HCT116 (cell line): ENCODE data around the gene STX10. TPM values are rescaled to one million over a fixed set of nuclear protein-coding genes. Genes with fewer than 3 reads are reported as not detected.
"Not testable (repeated sequence)": the region's sequence is repeated elsewhere in the genome, so short reads cannot be mapped to it uniquely, and the experiment has no call there.

ENCODE experiments used
- ATAC-seq: fragments of 200-7000 bp; cut with Tn5 transposase; 2 replicates; pipeline ENCODE4 v1.9.1; 2020; ENCODE audit warnings: mild to moderate bottlenecking, moderate library complexity
- BruUV-seq: library from RNA; stranded (reverse); fragments of 400-500 nt; replicated peaks from 2 replicates; lab custom pipeline; 2021; lab: Mats Ljungman, UMichigan
- CTCF ChIA-PET: fragments of 300-600 bp; sonication (Branson Sonifier 250); formaldehyde crosslinking; loops from one replicate; lab custom pipeline; 2021; ENCODE audit warnings: antibody characterized with exemption; lab: Charles Lee
- POLR2A ChIA-PET: fragments of 300-600, 350-600 bp; sonication (Branson Sonifier 250); formaldehyde crosslinking; loops from one replicate; lab custom pipeline; 2021; ENCODE audit warnings: antibody characterized with exemption; lab: Charles Lee
- RAD21 ChIA-PET, 2 experiments: fragments of 300-600 bp; sonication (Branson Sonifier 250); formaldehyde crosslinking; loops; one replicate each; lab custom pipeline; 2023; ENCODE audit warnings: low total read pairs in 2 of 2; ENCODE audit not compliant: uncharacterized antibody in 2 of 2, unreplicated experiment in 2 of 2, low non-redundant PET in 1 of 2; lab: Charles Lee
- DNase-seq: peaks from one replicate; pipeline ENCODE4 v3.0.0-alpha.2; 2010; ENCODE audit warnings: low read depth, low spot score
- H2AFZ ChIP-seq: fragments of 200-600 bp; shearing (Covaris generic), sonication (generic); 2 replicates; pipeline ENCODE4 v1.6.1; 2017; ENCODE audit warnings: low read depth, mixed run types, mixed read lengths, antibody characterized with exemption, low read length; ENCODE audit not compliant: poor library complexity, severe bottlenecking
- H3K27ac ChIP-seq: 2 replicates; pipeline ENCODE4 v1.5.1; 2012; ENCODE audit warnings: low read depth, low read length
- H3K27me3 ChIP-seq: fragments of 200-600 bp; sonication (generic); 2 replicates; pipeline ENCODE4 v1.6.1; 2016; ENCODE audit warnings: mixed run types, low read length, mixed read lengths; ENCODE audit not compliant: insufficient read depth
- H3K36me3 ChIP-seq, 2 experiments: fragments of 200-500 bp in 1 of 2; fragments of 200-600 bp in 1 of 2; sonication (Bioruptor generic) in 1 of 2; sonication (generic) in 1 of 2; 2 replicates each; pipeline versions ENCODE4 v1.5.1 to v1.6.1; 2014 to 2016; ENCODE audit warnings: low read length in 2 of 2, inconsistent platforms in 1 of 2, mixed read lengths in 1 of 2, mixed run types in 1 of 2; ENCODE audit not compliant: insufficient read depth in 2 of 2, control insufficient read depth in 1 of 2
- H3K4me1 ChIP-seq, 2 experiments: fragments of 200-600 bp in 1 of 2; sonication (generic) in 1 of 2; 2 replicates each; pipeline versions ENCODE4 v1.5.1 to v1.6.1; 2012 to 2017; ENCODE audit warnings: low read length in 2 of 2, inconsistent platforms in 1 of 2, mild to moderate bottlenecking in 1 of 2, mixed read lengths in 1 of 2, mixed run types in 1 of 2, moderate library complexity in 1 of 2; ENCODE audit not compliant: insufficient read depth in 2 of 2, control insufficient read depth in 1 of 2
- H3K4me2 ChIP-seq: fragments of 200-600 bp; sonication (generic); 2 replicates; pipeline ENCODE4 v1.6.1; 2017; ENCODE audit warnings: mixed run types, low read length, mixed read lengths
- H3K4me3 ChIP-seq, 2 experiments: fragments of 200-600 bp in 1 of 2; sonication (generic) in 1 of 2; replicated peaks in 1 of 2; 2 replicates each; pipeline ENCODE4 v1.5.1; 2011 to 2016; ENCODE audit warnings: low read length in 2 of 2, control low read depth in 1 of 2, low read depth in 1 of 2, mild to moderate bottlenecking in 1 of 2, mixed read lengths in 1 of 2, mixed run types in 1 of 2
- H3K79me2 ChIP-seq: fragments of 200-600 bp; sonication (generic); 2 replicates; pipeline ENCODE4 v1.6.1; 2017; ENCODE audit warnings: mild to moderate bottlenecking, mixed run types, low read length, moderate library complexity, mixed read lengths; ENCODE audit not compliant: insufficient read depth
- H3K9ac ChIP-seq: fragments of 200-600 bp; sonication (generic); 2 replicates; pipeline ENCODE4 v1.6.1; 2016; ENCODE audit warnings: low read length, mixed read lengths
- H3K9me2 ChIP-seq: fragments of 200-600 bp; sonication (generic), shearing (Covaris generic); 2 replicates; pipeline ENCODE4 v1.6.1; 2017; ENCODE audit warnings: mixed run types, mild to moderate bottlenecking, moderate library complexity; ENCODE audit not compliant: insufficient read depth
- H3K9me3 ChIP-seq, 2 experiments: fragments of 200-500 bp in 1 of 2; fragments of 200-600 bp in 1 of 2; sonication (Bioruptor generic) in 1 of 2; sonication (generic) in 1 of 2; 2 replicates each; pipeline ENCODE4 v1.6.1; 2014 to 2017; ENCODE audit warnings: low read length in 2 of 2, mixed read lengths in 2 of 2, inconsistent platforms in 1 of 2, low read depth in 1 of 2, mild to moderate bottlenecking in 1 of 2, mixed run types in 1 of 2, moderate library complexity in 1 of 2; ENCODE audit not compliant: control insufficient read depth in 1 of 2, insufficient read depth in 1 of 2
- H4K20me1 ChIP-seq: fragments of 200-600 bp; sonication (generic), shearing (Covaris generic); 2 replicates; pipeline ENCODE4 v1.6.1; 2017; ENCODE audit warnings: mixed run types, mild to moderate bottlenecking, moderate library complexity; ENCODE audit not compliant: insufficient read depth
- CBX3 ChIP-seq: IDR thresholded peaks from 2 replicates; pipeline ENCODE4 v1.6.1; 2012; ENCODE audit warnings: low read depth
- EGR1 ChIP-seq: IDR thresholded peaks from 2 replicates; pipeline ENCODE4 v1.6.1; 2012; ENCODE audit warnings: low read depth
- ELF1 ChIP-seq: IDR thresholded peaks from 2 replicates; pipeline ENCODE4 v1.6.1; 2012; ENCODE audit warnings: low read depth, borderline replicate concordance
- EZH2phosphoT487 ChIP-seq: fragments of 200-600 bp; IDR thresholded peaks from 2 replicates; pipeline ENCODE4 v1.6.1; 2018; ENCODE audit warnings: antibody characterized with exemption, borderline replicate concordance
- FOSL1 ChIP-seq: IDR thresholded peaks from 2 replicates; pipeline ENCODE4 v1.6.1; 2012; ENCODE audit warnings: low read depth
- POLR2AphosphoS5 ChIP-seq: IDR thresholded peaks from 2 replicates; pipeline ENCODE4 v1.6.1; 2011; ENCODE audit warnings: mild to moderate bottlenecking, low read depth, low read length, moderate library complexity
- RAD21 ChIP-seq: IDR thresholded peaks from 2 replicates; pipeline ENCODE4 v1.6.1; 2012; ENCODE audit warnings: low read depth, mild to moderate bottlenecking
- SIN3A ChIP-seq: IDR thresholded peaks from 2 replicates; pipeline ENCODE4 v1.6.1; 2012; ENCODE audit warnings: low read depth
- SP1 ChIP-seq: IDR thresholded peaks from 2 replicates; pipeline ENCODE4 v1.6.1; 2012; ENCODE audit warnings: low read depth
- SRF ChIP-seq: IDR thresholded peaks from 2 replicates; pipeline ENCODE4 v1.6.1; 2012; ENCODE audit warnings: low read depth
- TCF7L2 ChIP-seq: IDR thresholded peaks from 2 replicates; pipeline ENCODE4 v1.7.0; 2011; ENCODE audit warnings: borderline replicate concordance, inconsistent platforms; ENCODE audit not compliant: insufficient read depth, insufficient read length; ENCODE audit errors: extremely low read depth
- YY1 ChIP-seq: IDR thresholded peaks from 2 replicates; pipeline ENCODE4 v1.6.1; 2011; ENCODE audit warnings: low read length, low read depth, moderate library complexity, mild to moderate bottlenecking; ENCODE audit not compliant: insufficient replicate concordance; ENCODE audit errors: extremely low read depth
- ZFX ChIP-seq: fragments of 450-650 bp; IDR thresholded peaks from 2 replicates; pipeline ENCODE4 v1.6.1; 2017
- ZNF274 ChIP-seq: fragments of 200-500 bp; sonication (Bioruptor generic); IDR thresholded peaks from 2 replicates; pipeline ENCODE4 v1.6.1; 2014; ENCODE audit warnings: mild to moderate bottlenecking, low read depth, low read length, inconsistent platforms
- intact Hi-C: fragments of 100-400 bp; cut with micrococcal nuclease; formaldehyde crosslinking; loops from 2 replicates; pipeline ENCODE4 v1.10.0; 2022
- total RNA-seq: library from RNA; stranded (reverse); gene quantifications from one replicate; pipeline ENCODE4 v1.2.1, GENCODE V29; 2021; ENCODE audit not compliant: unreplicated experiment
- TF ChIP-seq, protein P1 (sequence below): IDR thresholded peaks from 2 replicates; pipeline ENCODE4 v1.6.1; 2012; ENCODE audit warnings: low read depth
- TF ChIP-seq, protein P2 (sequence below): IDR thresholded peaks from 2 replicates; pipeline ENCODE4 v1.6.1; 2011; ENCODE audit warnings: mild to moderate bottlenecking, low read length, moderate library complexity; ENCODE audit not compliant: insufficient replicate concordance; ENCODE audit errors: extremely low read depth

Gene STX10
- total RNA-seq, 1 experiment from 2014 or later = 149 TPM

DNA sequence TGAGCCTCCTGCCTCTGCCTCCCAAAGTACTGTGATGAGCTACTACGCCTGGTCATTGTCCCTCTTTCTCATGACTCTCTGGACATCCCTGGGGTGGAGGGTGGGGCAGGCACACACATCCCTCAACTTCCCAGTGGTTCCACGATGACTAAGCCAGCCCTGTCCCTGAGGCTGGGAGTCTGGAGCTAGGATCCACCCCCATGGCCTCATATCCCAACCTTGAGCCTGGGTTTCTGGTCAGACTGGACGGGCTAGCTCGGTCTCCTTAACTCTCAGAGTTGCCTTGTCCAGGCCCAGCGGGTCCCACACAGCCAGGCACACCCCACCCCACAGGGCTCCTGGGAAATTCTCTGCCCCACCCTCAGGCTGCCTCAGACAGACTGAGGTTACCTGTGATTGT, 19.6 kb upstream of the STX10 start:
- Histone ChIP-seq H3K9me2 (no peaks in the 10 kb centered on the region), H3K27ac (peak overlapping the region; percentile 99)

DNA sequence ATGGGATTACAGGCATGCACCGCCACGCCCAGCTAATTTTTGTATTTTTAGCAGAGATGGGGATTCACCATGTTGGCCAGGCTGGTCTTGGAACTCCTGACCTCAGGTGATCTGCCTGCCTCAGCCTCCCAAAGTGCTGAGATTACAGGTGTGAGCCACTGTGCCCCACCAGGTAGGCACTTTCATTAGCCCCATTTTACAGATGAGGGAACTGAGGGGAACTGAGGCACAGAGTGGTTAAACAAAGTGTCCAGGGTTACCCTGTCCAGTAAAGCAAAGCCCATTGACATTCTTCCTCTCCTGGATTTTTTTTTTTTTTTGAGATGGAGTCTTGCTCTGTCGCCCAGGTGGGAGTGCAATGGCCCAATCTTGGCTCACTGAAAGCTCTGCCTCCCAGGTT, 16.0 kb upstream of the STX10 start:
- CTCF ChIA-PET, RAD21 ChIA-PET, H3K9me2 ChIP-seq, H3K4me3 ChIP-seq, H2AFZ ChIP-seq, DNase-seq, intact Hi-C loops, H4K20me1 ChIP-seq, H3K36me3 ChIP-seq, H3K27me3 ChIP-seq, H3K9me3 ChIP-seq, BruUV-seq, H3K79me2 ChIP-seq, ATAC-seq: not testable (repeated sequence)
- H3K27ac ChIP-seq = peak overlapping the region; percentile 99
- peak overlapping the region; percentile 79 for H3K4me2 ChIP-seq
- POLR2A ChIA-PET = interaction anchor here (0.7 to 1.9 kb wide), 2 partner anchors 16 to 410 kb away, joined by 3 to 5 read pairs; no protein-coding TSS in a partner anchor
- peak overlapping the region; percentile 61 for H3K9ac ChIP-seq
- H3K4me1 ChIP-seq = peaks cover 89 to 99% of the 10 kb centered on the region in 2 experiments

More for the DNA sequence above, 19.6 kb upstream of the STX10 start:
- ATAC-seq (peak; percentile 68), DNase-seq (peak; percentile 91)
- ChIA-PET POLR2A (interaction anchor here (0.7 to 4.7 kb wide), 10 partner anchors 9 to 51 kb away, joined by 3 to 63 read pairs (median 4); partner anchors contain the start of gene NACC1), RAD21 (interaction anchor here in 1 of 2 experiments (0.6 kb wide), 1 partner anchor 37 kb away, joined by 3 read pairs; no protein-coding TSS in a partner anchor), CTCF (interaction anchor here (1.0 to 1.6 kb wide), 6 partner anchors 13 to 204 kb away, joined by 4 to 6 read pairs (median 4); no protein-coding TSS in a partner anchor)
- Histone ChIP-seq H3K4me2 (peak overlapping the region; percentile 79), H3K9me3 (no peaks in the 10 kb centered on the region), H2AFZ (no peak overlapping the region), H3K79me2 (no peaks in the 10 kb centered on the region), H3K4me3 (peak overlapping the region; percentile 11 to 27; a peak in 2 of 4 replicates), H3K4me1 (peaks cover 86 to 92% of the 10 kb centered on the region in 2 experiments), H3K36me3 (no peaks in the 10 kb centered on the region), H3K9ac (peak overlapping the region; percentile 61), H4K20me1 (no peaks in the 10 kb centered on the region), H3K27me3 (no peaks in the 10 kb centered on the region)
- no TSS peak for BruUV-seq
- TF ChIP-seq SRF (no peak), ZNF274 (no peak), POLR2AphosphoS5 (peak; percentile 74), SIN3A (no peak), ZFX (no peak), RAD21 (no peak), FOSL1 (no peak), EGR1 (no peak), EZH2phosphoT487 (no peak), YY1 (peak; percentile 43), CBX3 (no peak), ELF1 (no peak), TCF7L2 (no peak), SP1 (no peak)
- TF ChIP-seq, protein P1, sequence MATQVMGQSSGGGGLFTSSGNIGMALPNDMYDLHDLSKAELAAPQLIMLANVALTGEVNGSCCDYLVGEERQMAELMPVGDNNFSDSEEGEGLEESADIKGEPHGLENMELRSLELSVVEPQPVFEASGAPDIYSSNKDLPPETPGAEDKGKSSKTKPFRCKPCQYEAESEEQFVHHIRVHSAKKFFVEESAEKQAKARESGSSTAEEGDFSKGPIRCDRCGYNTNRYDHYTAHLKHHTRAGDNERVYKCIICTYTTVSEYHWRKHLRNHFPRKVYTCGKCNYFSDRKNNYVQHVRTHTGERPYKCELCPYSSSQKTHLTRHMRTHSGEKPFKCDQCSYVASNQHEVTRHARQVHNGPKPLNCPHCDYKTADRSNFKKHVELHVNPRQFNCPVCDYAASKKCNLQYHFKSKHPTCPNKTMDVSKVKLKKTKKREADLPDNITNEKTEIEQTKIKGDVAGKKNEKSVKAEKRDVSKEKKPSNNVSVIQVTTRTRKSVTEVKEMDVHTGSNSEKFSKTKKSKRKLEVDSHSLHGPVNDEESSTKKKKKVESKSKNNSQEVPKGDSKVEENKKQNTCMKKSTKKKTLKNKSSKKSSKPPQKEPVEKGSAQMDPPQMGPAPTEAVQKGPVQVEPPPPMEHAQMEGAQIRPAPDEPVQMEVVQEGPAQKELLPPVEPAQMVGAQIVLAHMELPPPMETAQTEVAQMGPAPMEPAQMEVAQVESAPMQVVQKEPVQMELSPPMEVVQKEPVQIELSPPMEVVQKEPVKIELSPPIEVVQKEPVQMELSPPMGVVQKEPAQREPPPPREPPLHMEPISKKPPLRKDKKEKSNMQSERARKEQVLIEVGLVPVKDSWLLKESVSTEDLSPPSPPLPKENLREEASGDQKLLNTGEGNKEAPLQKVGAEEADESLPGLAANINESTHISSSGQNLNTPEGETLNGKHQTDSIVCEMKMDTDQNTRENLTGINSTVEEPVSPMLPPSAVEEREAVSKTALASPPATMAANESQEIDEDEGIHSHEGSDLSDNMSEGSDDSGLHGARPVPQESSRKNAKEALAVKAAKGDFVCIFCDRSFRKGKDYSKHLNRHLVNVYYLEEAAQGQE = no peak
- TF ChIP-seq, protein P2, sequence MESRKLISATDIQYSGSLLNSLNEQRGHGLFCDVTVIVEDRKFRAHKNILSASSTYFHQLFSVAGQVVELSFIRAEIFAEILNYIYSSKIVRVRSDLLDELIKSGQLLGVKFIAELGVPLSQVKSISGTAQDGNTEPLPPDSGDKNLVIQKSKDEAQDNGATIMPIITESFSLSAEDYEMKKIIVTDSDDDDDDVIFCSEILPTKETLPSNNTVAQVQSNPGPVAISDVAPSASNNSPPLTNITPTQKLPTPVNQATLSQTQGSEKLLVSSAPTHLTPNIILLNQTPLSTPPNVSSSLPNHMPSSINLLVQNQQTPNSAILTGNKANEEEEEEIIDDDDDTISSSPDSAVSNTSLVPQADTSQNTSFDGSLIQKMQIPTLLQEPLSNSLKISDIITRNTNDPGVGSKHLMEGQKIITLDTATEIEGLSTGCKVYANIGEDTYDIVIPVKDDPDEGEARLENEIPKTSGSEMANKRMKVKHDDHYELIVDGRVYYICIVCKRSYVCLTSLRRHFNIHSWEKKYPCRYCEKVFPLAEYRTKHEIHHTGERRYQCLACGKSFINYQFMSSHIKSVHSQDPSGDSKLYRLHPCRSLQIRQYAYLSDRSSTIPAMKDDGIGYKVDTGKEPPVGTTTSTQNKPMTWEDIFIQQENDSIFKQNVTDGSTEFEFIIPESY = peak; percentile 9
- intact Hi-C loops = no loop called here
